Liver (tissue), 3 donors: ENCODE data around the gene IFNAR1.

Experiments used
- ATF3 ChIP-seq: IDR thresholded peaks from 2 replicates; pipeline ENCODE4 v1.6.1; 2016; ENCODE audit warnings: antibody characterized with exemption
- CTCF ChIP-seq: fragments of 150-350 bp; IDR thresholded peaks from 2 replicates; pipeline ENCODE4 v1.5.1; 2017; ENCODE audit warnings: improper control_type of control experiment, low read depth, low read length; ENCODE audit not compliant: missing input control
- EGR1 ChIP-seq, 2 donors: IDR thresholded peaks; 2 replicates each; pipeline ENCODE4 v1.6.1; 2016 to 2018; ENCODE audit warnings: antibody characterized with exemption in 2 of 2, low read depth in 2 of 2
- FOXA1 ChIP-seq: IDR thresholded peaks from 2 replicates; pipeline ENCODE4 v1.6.1; 2016; ENCODE audit warnings: antibody characterized with exemption
- GABPA ChIP-seq, 2 donors: IDR thresholded peaks in 1 of 2; conservative IDR thresholded peaks in 1 of 2; 2 replicates each; pipeline ENCODE4 v1.6.1; 2016; ENCODE audit warnings: antibody characterized with exemption in 2 of 2, mild to moderate bottlenecking in 1 of 2, moderate library complexity in 1 of 2
- JUND ChIP-seq, 2 donors: IDR thresholded peaks; 2 replicates each; pipeline ENCODE4 v1.6.1; 2016; ENCODE audit warnings: antibody characterized with exemption in 2 of 2
- MAX ChIP-seq: IDR thresholded peaks from 2 replicates; pipeline ENCODE4 v1.6.1; 2016; ENCODE audit warnings: antibody characterized with exemption
- RAD21 ChIP-seq, 2 donors: IDR thresholded peaks; 2 replicates each; pipeline ENCODE4 v1.6.1; 2016; ENCODE audit warnings: antibody characterized with exemption in 2 of 2, mild to moderate bottlenecking in 2 of 2
- REST ChIP-seq: IDR thresholded peaks from 2 replicates; pipeline ENCODE4 v1.6.1; 2016; ENCODE audit warnings: antibody characterized with exemption, mild to moderate bottlenecking
- RXRA ChIP-seq, 2 donors: IDR thresholded peaks; 2 replicates each; pipeline ENCODE4 v1.6.1; 2017 to 2018; ENCODE audit warnings: antibody characterized with exemption in 2 of 2, mild to moderate bottlenecking in 1 of 2
- SP1 ChIP-seq: IDR thresholded peaks from 2 replicates; pipeline ENCODE4 v1.6.1; 2018; ENCODE audit warnings: antibody characterized with exemption, mild to moderate bottlenecking
- TAF1 ChIP-seq: conservative IDR thresholded peaks from 2 replicates; pipeline ENCODE4 v1.6.1; 2016; ENCODE audit warnings: antibody characterized with exemption, mild to moderate bottlenecking
- YY1 ChIP-seq: IDR thresholded peaks from 2 replicates; pipeline ENCODE4 v1.6.1; 2016; ENCODE audit warnings: antibody characterized with exemption, mild to moderate bottlenecking
- ZBTB33 ChIP-seq: IDR thresholded peaks from 2 replicates; pipeline ENCODE4 v1.6.1; 2016; ENCODE audit warnings: antibody characterized with exemption
- donor health status: healthy.
- donor health status: healthy.

- TF ChIP-seq CTCF (no peak), ATF3 (no peak), MAX (no peak), ZBTB33 (no peak), SP1 (no peak), FOXA1 (no peak), JUND (IDR thresholded peaks at IDR 0.05) (no peak), REST (no peak), YY1 (no peak), RXRA (IDR thresholded peaks at IDR 0.05) (no peak), GABPA (IDR thresholded peaks at IDR 0.05 in 1 of 2, conservative IDR thresholded peaks at IDR 0.05 in 1 of 2) (no peak), TAF1 (no peak), EGR1 (IDR thresholded peaks at IDR 0.05; ENCODE audit: low read depth in 2 of 2) (no peak), RAD21 (IDR thresholded peaks at IDR 0.05) (no peak)
Measured at GRCh38 chr21:33312121-33312520, 12.6 kb upstream of the IFNAR1 start.
